Kidney capillary endothelial cell (primary cell): Measurements from ENCODE around the gene SEC61G.

ENCODE experiments used
- DNase-seq: peaks from one replicate; pipeline ENCODE4 v3.0.0-alpha.2; 2018; ENCODE audit warnings: low spot score

Gene SEC61G

DNA sequence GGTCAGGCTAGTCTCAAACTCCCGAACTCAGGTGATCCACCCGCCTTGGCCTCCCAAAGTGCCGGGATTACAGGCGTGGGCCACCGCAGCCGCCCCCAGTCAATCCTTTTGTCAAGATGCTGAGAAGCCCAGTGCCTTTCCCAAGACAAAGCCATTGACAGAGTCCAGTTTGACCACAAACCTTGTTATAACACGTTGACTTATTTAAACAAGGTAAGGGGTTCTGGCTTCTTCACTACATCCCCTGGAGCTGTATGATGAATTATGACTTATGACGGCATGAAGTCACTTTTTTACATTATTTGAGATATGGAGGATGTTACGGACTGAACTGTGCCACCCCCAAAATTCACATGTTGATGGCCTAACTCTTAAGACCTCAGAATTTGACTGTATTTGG lies 5.8 kb upstream of the SEC61G start:
- DNase-seq = no peak

DNA sequence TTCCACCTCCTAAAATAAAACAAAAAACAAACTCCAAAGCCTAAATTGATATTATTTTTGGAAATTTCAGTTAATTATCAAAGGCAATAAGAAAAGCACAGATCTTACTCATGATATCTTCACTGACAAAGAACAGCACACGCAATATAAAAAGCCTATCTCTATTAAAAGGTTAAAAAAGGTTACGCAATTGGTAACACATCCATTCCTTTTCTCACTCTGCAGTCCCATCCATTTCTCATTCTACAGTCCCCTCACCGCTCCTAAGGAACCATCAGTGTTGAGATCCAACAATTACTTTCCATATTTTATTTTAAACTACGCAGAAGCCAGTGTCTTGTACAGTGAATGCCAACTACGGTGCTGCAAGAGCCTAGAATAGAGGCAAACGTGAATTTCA lies 1.3 kb downstream of the SEC61G start:
- no peak for DNase-seq

DNA sequence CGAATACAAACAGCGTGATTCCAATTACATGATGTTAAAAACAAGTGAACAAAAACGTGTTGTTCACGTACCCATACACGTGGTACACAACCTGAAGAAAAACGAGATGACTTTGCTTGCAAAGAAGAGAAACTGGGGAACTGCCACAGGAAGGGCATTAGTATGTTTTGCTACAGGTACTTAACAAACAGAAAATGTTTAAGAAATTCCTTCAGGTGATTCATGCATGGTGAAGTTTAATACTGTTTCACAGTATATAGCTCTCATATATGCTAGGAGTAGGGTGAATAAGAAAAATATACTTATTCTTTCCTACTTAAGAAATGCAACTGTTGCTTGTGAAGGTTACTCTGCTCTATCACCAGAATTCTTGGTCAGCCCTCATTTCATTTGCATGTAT lies 9.8 kb downstream of the SEC61G start:
- no peak for DNase-seq

DNA sequence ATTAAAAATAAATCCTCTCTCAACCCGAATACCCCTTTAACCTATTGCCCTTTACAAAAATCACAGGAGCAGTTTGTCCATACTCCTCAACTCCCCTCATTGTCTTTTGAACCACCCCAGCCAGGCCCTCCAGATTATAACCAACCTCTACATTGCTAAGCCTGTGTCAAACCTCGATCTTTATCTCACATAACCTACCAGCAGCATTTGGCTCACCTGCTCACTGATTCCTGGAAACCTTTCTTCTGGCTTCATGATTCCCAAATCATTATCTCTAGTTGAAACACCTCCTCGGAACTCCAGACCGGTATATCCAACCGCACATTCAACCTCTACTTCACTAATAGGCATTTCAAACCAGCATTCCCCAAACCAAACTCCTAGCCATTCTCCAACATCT lies 11.8 kb downstream of the SEC61G start:
- no peak for DNase-seq

DNA sequence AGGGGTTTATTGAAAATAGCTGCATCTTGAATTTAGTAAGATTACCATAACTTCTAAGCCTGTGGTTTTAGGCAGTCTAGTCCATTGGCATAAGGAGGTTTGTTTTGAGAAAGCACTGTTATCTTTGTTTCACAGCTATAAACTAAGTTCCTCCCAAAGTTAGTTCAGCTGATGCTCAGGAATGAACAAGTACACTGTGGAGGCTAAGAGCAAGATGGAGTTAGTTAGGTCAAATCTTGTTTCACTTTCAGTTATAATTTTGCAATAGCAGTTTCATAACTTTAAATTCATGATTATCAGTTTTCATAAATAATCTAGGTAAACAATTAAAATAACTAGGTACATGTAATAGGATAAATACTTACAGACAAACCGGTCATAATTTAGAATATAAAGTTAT lies 15.4 kb downstream of the SEC61G start:
- no peak for DNase-seq

DNA sequence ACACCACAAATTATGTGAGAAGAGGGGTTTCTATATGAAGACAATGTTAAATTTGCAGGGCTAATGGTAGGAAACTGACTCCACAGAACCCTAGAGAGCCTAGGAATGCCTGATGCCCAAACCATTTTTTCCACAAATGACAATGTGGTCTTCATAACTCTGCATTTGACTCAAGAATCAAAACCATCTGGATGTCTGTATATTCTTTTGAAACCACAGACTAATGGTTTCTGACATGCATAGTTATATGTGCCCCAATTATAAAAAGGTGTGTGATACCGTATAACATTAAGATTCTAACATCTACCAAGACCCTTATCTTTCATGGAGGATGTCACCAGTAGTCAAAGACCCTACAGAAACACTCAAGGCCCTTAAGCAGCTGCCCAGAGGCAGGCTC lies 20.3 kb downstream of the SEC61G start:
- DNase-seq = no peak

DNA sequence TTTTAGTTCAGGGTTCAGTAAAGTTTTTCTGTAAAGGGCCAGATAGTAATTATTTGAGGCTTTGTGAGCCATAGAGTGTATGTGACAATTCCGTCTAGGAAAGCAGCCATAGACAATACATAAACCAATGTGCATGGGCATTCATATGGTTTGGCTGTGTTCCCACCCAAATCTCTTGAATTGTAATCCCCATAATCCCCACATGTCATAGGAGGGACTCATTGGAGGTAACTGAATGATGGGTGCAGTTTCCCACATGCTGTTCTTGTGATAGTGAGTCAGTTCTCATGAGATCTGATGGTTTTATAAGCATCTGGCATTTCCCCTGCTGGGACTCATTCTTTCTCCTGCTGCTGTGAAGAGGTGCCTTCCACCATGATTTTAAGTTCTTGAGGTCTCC lies 29.9 kb downstream of the SEC61G start:
- DNase-seq = no peak

DNA sequence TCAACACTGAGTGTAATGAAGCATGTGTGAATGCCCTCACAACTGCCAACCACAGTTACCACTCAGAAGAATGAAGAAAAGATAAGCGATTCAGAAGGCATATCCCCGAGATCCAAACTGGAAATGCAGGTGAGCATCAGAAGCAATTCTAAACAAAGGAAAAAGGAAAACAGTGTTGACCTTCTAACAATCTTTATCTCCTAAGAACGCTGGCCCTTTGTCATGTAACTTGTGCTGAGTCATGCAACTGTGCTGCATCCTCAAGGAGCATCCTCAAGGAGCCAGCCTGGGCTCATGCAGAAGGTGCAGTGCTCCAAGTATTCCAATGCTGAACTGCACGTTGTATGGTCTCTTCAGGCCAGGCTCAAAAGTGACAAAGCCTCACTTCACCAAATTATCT lies 30.6 kb downstream of the SEC61G start:
- no peak for DNase-seq

DNA sequence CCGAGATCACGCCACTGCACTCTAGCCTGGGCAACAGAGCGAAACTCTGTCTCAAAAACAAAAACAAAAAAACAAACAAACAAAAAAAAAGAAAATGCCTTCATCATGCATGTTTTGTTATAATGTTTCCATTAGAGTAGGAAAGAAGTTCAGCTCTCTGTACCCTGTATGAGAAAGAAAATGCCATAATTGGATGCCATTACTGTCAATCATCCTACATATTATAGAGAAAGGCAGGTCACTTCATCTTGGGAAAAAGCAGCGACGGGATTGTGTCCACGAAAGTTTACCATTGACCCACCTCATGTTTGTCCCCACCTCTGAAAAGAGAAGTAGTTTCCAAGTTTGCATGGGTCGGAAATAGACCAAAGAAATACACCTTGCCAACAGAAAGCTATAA lies 33.8 kb downstream of the SEC61G start:
- DNase-seq = no peak

DNA sequence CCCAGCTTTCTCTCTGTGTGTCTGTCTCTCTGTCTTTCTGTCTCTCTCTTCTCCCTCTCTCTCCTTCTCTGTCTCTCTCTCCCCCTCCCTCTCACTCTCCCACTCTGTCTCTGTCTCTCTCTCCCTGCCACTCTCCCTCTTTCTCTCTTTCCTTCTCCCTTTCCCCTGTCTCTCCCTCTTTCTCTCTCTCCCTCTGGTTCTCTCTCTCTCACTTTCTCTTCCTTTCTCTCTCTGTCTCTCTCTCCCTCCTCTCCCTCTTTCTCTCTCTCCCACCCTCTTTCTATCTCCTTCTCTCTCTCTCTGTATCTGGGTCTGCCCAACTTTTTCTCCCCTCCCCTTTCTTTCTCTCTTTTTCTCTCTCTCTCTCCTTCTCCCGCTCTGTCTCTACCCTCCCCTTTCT lies 36.5 kb downstream of the SEC61G start:
- DNase-seq = no peak

DNA sequence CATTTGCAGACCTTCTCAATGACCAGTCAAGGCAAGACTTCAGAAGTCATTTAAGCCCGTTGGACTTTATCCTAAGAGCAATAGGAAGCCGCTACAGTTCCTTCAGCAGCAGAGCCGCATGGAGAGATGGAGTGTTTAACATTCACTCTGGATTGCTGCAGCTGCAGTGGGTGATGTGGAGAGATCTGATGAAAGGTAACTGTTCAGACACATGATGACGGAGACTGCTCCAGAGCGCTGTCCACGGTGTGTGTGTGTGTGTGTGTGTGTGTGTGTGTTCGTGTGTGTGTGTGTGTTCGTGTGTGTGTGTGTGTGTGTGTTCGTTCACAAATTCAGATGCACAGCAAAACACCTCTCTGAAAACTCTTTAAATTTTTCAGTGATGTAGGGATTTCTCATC lies 37.0 kb downstream of the SEC61G start:
- DNase-seq = no peak

DNA sequence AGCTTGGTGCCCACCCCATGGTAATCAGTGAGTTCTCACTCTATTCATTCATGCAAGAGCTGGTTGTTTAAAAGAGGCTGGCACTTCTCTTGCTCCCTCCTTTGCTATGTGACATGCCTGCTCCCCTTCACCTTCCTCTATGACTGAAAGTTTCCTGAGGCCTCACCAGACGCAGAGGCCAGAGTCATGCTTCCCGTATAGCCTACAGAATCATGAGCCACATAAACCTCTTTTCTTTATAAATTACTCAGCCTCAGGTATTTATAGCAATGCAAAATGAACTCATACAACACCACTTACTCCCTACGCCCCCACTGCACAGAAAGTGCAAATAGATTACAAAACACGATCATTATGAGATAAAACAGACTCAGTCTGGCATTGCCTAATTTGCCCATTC lies 39.0 kb downstream of the SEC61G start:
- no peak for DNase-seq

DNA sequence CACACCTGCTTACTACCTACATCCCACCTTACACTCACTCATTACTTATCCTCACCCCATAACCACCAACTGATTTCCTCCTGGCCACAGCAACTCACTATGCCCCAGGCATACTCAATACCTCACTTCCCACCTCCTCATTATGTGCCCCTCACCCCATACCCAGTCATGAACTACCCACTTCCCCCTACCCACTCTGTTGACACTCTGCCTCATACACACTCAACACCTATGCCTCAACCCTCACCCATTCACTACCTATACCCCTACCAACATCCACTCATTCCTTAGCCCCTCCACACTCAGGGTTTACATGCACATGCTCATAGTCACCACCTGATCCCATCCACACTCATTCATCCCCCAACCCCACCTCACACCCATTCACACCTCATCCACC lies 39.6 kb downstream of the SEC61G start:
- DNase-seq = no peak

DNA sequence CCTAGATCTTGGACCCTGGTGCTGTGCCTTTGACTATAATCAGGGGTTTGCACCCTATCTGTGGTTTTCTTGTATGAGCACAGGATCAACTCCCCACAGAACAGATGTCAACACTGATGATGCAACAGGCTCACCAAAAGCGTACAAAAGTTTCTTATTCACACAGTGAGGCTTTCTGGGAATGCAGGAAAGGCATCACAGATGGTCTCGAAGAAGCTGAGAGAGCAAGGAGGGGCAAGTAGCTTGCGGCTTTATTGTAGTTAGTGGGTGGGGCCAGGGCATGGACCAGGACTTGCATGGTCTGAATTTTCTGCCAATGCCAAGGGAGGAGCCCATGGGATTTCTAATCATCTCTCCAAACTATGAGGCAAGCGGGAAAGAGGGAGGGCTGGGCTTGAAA lies 46.2 kb downstream of the SEC61G start:
- no peak for DNase-seq

DNA sequence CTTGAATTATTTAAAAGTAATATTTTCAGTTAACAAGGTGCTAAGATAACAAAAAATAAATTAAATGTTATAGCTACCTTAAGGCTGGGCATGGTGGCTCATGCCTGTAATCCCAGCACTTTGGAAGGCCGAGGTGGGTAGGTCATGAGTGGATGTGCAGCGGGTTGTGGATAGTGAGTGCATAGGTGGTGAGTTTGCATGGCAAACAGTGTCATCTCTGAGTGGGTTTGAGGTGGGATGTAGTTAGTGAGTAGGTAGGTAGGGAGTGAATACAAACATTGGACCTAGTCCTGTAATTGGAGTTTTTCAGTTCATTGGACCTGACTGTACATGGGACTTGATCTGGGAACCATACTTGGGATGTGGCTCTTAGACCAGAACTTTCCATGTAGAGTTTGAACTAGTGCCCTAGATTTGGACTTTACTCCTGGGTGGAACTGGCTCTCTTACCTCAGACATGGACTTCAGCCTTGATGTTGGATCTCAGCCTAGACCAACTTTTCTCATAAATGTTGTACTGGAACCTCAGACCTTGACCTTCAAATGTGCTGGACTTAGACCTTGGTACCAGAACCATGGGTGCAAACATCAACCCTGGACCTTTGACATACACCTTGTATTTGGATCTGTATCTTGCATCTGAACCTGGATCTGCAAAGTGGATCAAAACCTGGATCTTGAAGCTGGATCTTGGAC lies 47.0 kb downstream of the SEC61G start:
- DNase-seq = no peak

DNA sequence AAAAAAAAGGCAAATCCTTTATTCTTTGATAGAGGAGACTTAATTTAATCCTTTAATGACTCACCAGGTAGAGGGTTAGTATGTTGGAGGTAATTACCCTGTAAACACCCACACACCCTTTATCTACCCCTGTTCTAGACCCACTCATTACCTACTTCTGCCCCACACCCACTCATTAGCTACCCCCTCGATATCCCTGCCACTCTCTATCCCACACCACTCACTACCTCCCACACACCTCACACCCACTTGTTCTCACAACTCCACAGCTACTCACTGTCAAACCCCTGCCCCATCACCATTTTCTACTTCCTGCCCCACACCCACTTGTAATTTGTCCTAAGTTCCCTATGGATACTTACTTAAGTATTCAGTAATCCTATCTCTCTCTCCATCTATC lies 49.7 kb downstream of the SEC61G start:
- DNase-seq = no peak

DNA sequence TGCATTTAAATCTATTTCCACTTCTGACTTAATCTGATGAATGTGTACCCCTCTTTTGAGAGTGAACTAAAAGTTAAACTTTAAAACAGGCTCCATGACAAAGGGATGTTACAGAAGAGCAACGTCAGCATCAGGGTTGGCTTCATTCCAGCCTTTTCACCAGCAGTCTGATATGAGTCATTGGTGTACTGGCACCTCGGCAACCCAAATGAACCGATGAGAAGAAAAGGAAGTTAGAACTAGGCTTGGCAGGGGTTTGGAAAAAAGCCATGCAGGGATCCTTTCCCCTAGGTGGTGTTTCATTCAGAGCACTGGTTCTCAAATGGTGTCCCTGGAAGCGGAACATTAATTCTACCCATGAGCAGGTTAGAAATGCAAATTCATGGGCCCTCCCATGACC lies 53.6 kb downstream of the SEC61G start:
- peak; percentile 33 for DNase-seq

DNA sequence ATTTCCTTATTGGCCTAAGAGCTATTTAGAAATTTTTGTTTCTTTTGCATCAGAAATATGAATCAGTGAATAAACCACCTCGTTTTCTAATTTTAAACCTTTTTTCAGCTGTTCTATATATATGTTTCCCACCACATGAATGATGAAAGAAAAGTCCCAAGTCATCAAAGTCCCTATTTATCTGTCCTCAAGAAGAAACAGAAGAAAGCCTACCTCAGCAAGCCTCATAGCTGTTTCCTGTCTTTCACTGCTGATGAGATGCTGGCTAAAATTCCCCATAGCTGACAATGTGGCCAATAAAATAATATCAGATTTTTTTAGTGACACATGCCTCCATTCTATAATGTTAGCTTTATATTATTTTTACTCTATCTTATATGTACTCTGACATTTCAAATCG lies 54.2 kb downstream of the SEC61G start:
- DNase-seq = no peak
